Measurements from ENCODE around the gene ABHD12. TPM values are rescaled to one million over a fixed set of nuclear protein-coding genes. Genes with fewer than 3 reads are reported as not detected.

Gene ABHD12
- total RNA-seq, 1 donor = 38.4 TPM

DNA sequence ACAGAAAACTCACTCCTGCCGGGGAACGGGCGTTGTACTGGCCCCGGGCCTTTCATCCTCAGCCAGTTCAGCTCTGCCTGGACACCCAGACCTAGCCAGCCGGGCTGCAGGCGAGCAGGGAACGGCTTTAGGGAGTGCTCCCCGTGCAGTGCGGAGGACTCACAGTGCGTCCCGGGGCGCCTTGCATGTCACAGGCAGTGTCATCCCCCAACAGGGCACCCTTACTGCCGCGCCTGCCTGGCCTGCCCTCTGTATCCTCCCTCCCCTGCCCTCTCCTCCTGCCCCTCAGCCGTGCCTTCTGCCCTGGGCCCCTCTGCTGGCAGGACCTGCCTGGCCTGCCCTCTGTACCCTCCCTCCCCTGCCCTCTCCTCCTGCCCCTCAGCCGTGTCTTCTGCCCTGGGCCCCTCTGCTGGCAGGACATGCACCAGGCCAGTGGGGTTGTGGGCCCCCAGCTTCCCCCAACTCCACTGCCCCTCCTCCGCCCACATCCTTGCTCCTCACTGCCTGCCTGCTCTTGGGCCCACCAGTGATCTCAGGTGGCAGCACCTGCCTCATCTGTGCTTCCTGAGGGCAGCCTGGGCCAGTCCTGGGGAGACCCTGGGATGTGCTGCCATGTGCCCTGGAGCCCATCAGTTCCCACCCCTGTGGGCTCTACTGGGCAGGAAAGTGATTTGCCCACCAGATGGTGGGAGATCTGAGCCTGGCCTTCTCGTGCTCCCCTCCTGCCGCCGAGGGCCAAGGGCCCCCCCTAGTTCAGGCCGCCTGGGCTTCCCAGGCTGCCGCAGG lies 99.8 kb downstream of the ABHD12 start:
- no peak for DNase-seq (ENCODE audit: low read depth)
- TF ChIP-seq, protein P1, sequence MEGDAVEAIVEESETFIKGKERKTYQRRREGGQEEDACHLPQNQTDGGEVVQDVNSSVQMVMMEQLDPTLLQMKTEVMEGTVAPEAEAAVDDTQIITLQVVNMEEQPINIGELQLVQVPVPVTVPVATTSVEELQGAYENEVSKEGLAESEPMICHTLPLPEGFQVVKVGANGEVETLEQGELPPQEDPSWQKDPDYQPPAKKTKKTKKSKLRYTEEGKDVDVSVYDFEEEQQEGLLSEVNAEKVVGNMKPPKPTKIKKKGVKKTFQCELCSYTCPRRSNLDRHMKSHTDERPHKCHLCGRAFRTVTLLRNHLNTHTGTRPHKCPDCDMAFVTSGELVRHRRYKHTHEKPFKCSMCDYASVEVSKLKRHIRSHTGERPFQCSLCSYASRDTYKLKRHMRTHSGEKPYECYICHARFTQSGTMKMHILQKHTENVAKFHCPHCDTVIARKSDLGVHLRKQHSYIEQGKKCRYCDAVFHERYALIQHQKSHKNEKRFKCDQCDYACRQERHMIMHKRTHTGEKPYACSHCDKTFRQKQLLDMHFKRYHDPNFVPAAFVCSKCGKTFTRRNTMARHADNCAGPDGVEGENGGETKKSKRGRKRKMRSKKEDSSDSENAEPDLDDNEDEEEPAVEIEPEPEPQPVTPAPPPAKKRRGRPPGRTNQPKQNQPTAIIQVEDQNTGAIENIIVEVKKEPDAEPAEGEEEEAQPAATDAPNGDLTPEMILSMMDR (IDR thresholded peaks at IDR 0.05; ENCODE audit: insufficient read depth, low read depth, low read length) = no peak
- H3K4me3 ChIP-seq (ENCODE audit: low read depth, low read length) = no peak overlapping the region

DNA sequence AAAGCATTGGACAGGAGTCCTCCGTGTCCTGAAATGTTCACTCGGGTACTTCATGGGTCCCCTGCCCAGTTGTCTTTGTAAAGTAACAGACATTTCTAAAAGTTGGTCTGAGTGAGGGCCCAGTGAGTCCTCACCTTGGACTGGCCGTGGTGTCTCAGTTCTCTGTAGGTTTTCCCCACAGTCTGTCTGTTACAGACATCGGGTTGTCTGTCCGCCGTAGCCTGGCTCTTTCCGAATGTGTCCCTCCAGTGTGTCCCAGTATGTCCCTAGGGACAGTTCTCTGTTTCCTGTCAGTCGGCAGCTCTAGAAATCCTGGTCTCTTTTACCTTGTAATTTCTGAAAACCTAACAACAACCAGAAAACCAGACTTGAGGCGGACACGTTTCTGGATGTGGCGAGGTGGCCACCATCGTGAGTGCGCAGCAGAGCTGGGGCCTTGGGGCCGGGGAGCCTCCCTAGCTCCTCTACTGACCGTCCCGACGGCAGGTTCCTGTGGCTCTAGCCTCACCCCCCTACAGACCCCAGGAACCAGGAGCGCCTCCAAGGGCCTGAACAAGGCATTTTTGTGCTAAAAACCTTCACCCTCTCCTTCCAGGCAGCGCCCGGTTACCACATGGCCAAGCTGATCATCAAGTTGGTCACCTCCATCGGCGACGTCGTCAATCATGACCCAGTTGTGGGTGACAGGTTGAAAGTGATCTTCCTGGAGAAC lies 100.6 kb downstream of the ABHD12 start:
- TF ChIP-seq, protein P1 (IDR thresholded peaks at IDR 0.05; ENCODE audit: insufficient read depth, low read depth, low read length) = no peak
- H3K4me3 ChIP-seq (ENCODE audit: low read depth, low read length) = no peak overlapping the region
- no peak for DNase-seq (ENCODE audit: low read depth)

DNA sequence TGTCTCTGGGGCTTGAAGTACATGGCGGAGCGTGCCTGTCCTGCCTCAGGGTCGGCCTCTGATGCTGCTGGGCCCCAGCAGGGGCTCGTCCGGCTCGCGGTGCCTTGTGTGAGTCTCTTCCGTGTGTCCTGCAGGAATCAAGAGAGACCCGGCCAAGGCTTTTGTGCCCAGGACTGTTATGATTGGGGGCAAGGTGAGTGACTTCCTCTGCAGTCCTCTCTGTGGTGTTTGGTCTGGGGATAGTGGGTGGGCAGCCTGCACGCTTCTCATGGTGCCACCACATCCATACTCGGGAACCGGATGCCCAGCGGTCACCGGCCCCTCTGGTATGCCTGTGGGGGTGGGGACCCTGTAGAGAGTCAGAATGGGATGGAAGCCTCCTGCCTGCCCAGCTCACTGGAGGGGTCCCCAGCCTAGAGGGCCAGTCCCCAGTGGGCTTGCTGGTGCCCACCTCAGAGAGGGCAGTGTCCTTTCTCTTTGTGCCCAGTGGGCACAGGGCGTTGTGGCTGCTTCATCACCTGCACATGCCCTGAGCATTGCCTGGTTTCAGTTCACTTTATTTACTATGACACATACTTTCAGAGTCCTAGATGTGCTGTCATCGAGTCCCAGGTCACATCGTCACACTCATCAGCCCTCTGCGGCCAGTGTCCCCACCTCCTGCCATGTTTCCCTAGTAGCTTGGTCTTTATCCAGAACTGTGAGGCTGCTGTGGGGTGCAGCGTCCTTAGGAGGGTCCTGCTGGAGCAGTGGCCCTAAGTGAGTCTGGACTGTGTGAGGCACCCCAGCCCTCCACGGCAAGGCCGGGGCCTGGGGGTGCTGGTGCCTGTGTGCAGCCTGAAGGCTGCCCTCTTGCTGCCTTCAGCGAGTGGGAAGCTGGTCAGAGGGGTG lies 102.1 kb downstream of the ABHD12 start:
- no peak for DNase-seq (ENCODE audit: low read depth)
- TF ChIP-seq, protein P1 (IDR thresholded peaks at IDR 0.05; ENCODE audit: insufficient read depth, low read depth, low read length) = no peak
- H3K4me3 ChIP-seq (ENCODE audit: low read depth, low read length) = no peak overlapping the region

DNA sequence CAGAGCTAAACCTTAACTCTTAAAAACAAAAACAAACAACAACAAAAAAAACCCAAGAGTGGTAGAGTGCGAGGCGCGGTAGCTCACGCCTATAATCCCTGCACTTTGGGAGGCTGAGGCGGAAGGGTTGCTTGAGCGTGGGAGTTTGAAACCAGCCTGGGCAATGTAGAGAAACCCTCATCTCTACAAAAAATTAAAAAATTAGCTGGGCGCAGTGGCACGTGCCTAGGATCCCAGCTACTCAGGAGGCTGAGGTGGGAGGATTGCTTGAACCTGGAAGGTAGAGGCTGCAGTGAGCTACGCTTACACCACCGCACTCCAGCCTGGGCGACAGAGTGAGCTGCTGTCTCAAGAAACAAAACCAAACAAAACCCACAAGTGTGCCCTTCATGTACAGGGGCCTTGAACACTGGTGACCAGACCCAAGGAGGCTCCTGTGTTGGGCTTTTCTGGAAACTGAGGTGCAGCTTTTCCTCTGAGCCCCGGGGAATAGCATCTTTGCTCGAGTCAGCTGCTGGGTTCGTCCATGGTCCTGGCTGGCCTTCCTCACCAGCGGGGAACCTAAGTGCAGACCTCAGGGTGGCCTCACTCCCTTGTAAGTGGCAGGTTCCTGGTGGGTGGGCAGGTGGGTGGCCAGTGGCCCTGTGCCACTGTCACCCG lies 102.9 kb downstream of the ABHD12 start:
- TF ChIP-seq, protein P1 (IDR thresholded peaks at IDR 0.05; ENCODE audit: insufficient read depth, low read depth, low read length) = no peak
- no peak for DNase-seq (ENCODE audit: low read depth)
- no peak overlapping the region for H3K4me3 ChIP-seq (ENCODE audit: low read depth, low read length)

DNA sequence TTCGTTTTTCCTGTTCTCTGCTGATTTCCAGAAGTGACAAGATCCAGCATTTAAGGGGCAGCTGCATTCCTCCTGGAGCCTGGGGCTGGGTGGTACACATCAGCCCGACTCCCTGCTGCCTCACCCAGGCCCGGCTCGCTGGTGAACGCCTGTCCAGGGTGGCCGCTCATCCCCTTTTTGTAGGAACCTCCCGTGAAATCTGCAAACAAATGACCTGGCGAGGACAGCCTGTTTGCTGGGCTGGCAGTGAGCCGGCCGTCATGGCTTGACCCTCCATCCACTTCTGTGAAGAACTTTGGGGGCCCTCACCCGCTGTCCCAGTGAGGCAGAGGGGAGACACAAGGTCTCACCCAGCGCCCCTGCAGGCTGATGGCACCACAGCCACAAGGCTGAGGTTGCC lies 103.7 kb downstream of the ABHD12 start:
- no peak overlapping the region for H3K4me3 ChIP-seq (ENCODE audit: low read depth, low read length)
- DNase-seq (ENCODE audit: low read depth) = no peak
- TF ChIP-seq, protein P1 (IDR thresholded peaks at IDR 0.05; ENCODE audit: insufficient read depth, low read depth, low read length) = no peak

Data from fibroblast of villous mesenchyme (primary cell).